ENCODE results near the gene MSANTD2.

The MSANTD2 gene

GRCh38 chr11:124745270-124745834 is 54.9 kb downstream of the MSANTD2 start:
- TF ChIP-seq, protein P1, sequence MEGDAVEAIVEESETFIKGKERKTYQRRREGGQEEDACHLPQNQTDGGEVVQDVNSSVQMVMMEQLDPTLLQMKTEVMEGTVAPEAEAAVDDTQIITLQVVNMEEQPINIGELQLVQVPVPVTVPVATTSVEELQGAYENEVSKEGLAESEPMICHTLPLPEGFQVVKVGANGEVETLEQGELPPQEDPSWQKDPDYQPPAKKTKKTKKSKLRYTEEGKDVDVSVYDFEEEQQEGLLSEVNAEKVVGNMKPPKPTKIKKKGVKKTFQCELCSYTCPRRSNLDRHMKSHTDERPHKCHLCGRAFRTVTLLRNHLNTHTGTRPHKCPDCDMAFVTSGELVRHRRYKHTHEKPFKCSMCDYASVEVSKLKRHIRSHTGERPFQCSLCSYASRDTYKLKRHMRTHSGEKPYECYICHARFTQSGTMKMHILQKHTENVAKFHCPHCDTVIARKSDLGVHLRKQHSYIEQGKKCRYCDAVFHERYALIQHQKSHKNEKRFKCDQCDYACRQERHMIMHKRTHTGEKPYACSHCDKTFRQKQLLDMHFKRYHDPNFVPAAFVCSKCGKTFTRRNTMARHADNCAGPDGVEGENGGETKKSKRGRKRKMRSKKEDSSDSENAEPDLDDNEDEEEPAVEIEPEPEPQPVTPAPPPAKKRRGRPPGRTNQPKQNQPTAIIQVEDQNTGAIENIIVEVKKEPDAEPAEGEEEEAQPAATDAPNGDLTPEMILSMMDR (conservative IDR thresholded peaks at IDR 0.05; ENCODE audit: low read depth), result no peak
- CTCF ChIA-PET, result interaction anchor here (0.6 to 1.5 kb wide), 2 partner anchors 18 to 48 kb away, joined by 5 read pairs; no protein-coding TSS in a partner anchor
- H3K27ac ChIP-seq, result no peak overlapping the region
- POLR2A ChIA-PET (ENCODE audit: low non-redundant PET), result no interaction called here
- no peak for DNase-seq (ENCODE audit: low spot score)

- TF ChIP-seq, protein P1 (conservative IDR thresholded peaks at IDR 0.05; ENCODE audit: low read depth), result no peak
- no peak overlapping the region for H3K27ac ChIP-seq
- ChIA-PET POLR2A (ENCODE audit: low non-redundant PET) (no interaction called here), CTCF (no interaction called here)
- DNase-seq (ENCODE audit: low spot score), result no peak
These were observed 57.2 kb downstream of the MSANTD2 start for GRCh38 chr11:124743050-124743449.

DNA sequence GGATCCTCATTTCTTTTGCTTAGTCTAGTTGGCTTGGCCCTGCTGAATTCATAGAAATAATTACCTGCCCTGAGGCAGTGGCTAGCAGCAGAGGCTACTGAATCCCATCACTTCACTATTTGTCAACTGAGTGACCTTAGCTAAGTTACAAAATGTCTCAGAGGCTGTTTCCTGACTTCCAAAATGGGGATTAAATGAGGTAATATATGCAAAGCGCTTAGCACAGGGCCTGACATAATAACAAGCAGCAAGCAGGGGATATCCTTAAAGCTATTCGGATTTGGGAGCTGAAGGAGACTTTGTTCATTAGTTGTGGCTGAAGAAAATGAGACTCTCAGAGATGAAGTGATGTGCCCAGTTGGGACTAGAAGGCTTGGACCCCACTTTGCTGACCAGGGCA is 57.7 kb downstream of the MSANTD2 start:
- CTCF ChIA-PET, result interaction anchor here (0.6 kb wide), 1 partner anchor 99 kb away, joined by 4 read pairs; no protein-coding TSS in a partner anchor
- POLR2A ChIA-PET (ENCODE audit: low non-redundant PET), result no interaction called here
- TF ChIP-seq, protein P1 (conservative IDR thresholded peaks at IDR 0.05; ENCODE audit: low read depth), result no peak
- DNase-seq (ENCODE audit: low spot score), result no peak
- no peak overlapping the region for H3K27ac ChIP-seq

DNA sequence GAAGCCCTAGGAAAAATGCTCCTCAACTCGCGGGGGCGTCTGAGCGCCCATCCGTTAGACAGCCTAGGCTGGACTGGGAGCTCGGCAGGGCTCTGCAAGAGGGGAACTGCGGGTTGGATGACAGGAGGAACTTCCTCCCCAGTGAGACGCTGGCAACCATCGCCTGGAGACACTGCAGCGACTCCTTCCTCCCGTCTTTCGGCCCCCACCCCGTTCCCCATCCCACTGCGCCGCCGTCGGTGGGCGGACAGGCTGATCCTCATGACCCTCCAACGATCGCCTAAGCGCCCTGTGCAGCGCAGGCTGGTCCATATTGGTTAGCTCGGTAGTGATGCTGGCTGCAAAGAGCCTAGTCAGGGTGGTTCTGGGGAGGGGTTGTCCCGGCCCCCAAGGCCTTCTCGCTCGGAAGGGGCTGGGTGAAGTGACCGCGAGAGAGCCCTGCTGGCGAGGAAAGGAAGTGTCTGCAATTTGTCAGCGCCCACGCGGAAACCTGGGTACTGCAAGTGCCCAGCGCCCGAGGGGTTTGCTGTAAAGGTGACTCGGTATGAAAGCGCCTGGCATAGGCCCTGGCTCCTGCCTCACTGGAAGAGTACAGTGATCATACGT is 59.8 kb downstream of the MSANTD2 start:
- TF ChIP-seq, protein P1 (conservative IDR thresholded peaks at IDR 0.05; ENCODE audit: low read depth), result peak; percentile 52
- DNase-seq (ENCODE audit: low spot score), result no peak
- POLR2A ChIA-PET (ENCODE audit: low non-redundant PET), result no interaction called here
- no peak overlapping the region for H3K27ac ChIP-seq
- CTCF ChIA-PET, result interaction anchor here (0.6 to 1.2 kb wide), 6 partner anchors 11 to 129 kb away, joined by 3 to 4 read pairs (median 4); no protein-coding TSS in a partner anchor

- H3K27ac ChIP-seq, result no peak within 1 kb of the TSS
- ChIA-PET CTCF (interaction anchor here (0.7 to 1.2 kb wide), 2 partner anchors 22 to 130 kb away, joined by 3 to 4 read pairs; no protein-coding TSS in a partner anchor), POLR2A (ENCODE audit: low non-redundant PET) (no interaction called here)
- peak; percentile 97 for DNase-seq (ENCODE audit: low spot score)
- TF ChIP-seq, protein P1 (conservative IDR thresholded peaks at IDR 0.05; ENCODE audit: low read depth), result no peak
These were observed 60.5 kb downstream of the MSANTD2 start, which contains the start of gene NRGN for GRCh38 chr11:124739479-124740276. NRGN (plus strand) TSS chr11:124739942; CDS start chr11:124740085, 143 bp downstream.

- CTCF ChIA-PET, result interaction anchor here (0.6 to 1.1 kb wide), 3 partner anchors 24 to 258 kb away, joined by 4 read pairs; no protein-coding TSS in a partner anchor
- DNase-seq (ENCODE audit: low spot score), result no peak
- POLR2A ChIA-PET (ENCODE audit: low non-redundant PET), result no interaction called here
- TF ChIP-seq, protein P1 (conservative IDR thresholded peaks at IDR 0.05; ENCODE audit: low read depth), result no peak
- H3K27ac ChIP-seq, result no peak overlapping the region
These were observed 61.3 kb downstream of the MSANTD2 start for GRCh38 chr11:124738713-124739478.

Measured in RWPE1 (cell line).